Mammary epithelial cell (primary cell): Measurements from ENCODE around the gene TBXAS1.

ENCODE experiments used
- EZH2 ChIP-seq: IDR thresholded peaks from 2 replicates; pipeline ENCODE4 v1.6.1; 2012; ENCODE audit warnings: low read length, inconsistent platforms, borderline replicate concordance
- TF ChIP-seq, protein P1 (sequence below), 2 donors: IDR thresholded peaks in 1 of 2; conservative IDR thresholded peaks in 1 of 2; 2 replicates each; pipeline ENCODE4 v1.5.1; 2011 to 2012; ENCODE audit warnings: inconsistent platforms in 2 of 2, low read length in 2 of 2, mild to moderate bottlenecking in 2 of 2, control low read depth in 1 of 2, low read depth in 1 of 2; ENCODE audit not compliant: insufficient read depth in 1 of 2; ENCODE audit errors: extremely low read depth in 1 of 2

DNA sequence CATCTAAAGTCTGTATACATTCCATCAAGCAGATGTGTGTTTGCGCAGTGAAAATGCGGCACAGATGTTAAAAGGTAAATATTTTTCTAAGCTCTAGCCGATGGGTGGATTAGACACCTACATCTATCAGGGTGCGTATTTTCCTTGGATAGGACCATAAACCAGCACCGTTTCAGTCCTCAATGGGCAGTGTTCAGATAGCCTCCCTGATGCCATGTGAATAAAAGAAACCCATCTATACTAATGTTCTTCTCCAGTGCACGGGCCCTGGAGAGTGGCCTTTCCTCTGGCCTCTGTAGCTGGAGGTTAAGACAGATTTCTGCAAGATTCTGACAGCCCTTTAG is 130.2 kb downstream of the TBXAS1 start:
- TF ChIP-seq, protein P1, sequence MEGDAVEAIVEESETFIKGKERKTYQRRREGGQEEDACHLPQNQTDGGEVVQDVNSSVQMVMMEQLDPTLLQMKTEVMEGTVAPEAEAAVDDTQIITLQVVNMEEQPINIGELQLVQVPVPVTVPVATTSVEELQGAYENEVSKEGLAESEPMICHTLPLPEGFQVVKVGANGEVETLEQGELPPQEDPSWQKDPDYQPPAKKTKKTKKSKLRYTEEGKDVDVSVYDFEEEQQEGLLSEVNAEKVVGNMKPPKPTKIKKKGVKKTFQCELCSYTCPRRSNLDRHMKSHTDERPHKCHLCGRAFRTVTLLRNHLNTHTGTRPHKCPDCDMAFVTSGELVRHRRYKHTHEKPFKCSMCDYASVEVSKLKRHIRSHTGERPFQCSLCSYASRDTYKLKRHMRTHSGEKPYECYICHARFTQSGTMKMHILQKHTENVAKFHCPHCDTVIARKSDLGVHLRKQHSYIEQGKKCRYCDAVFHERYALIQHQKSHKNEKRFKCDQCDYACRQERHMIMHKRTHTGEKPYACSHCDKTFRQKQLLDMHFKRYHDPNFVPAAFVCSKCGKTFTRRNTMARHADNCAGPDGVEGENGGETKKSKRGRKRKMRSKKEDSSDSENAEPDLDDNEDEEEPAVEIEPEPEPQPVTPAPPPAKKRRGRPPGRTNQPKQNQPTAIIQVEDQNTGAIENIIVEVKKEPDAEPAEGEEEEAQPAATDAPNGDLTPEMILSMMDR (conservative IDR thresholded peaks at IDR 0.05 in 1 of 2, IDR thresholded peaks at IDR 0.05 in 1 of 2; ENCODE audit: extremely low read depth in 1 of 2, insufficient read depth in 1 of 2, low read depth in 1 of 2, low read length in 2 of 2) = no peak
- TF ChIP-seq EZH2 = no peak
